Endothelial cell of umbilical vein (primary cell): Measurements from ENCODE around the gene CHST7. TPM values are rescaled to one million over a fixed set of nuclear protein-coding genes. Genes with fewer than 3 reads are reported as not detected.

Experiments
- BruUV-seq: library from RNA; stranded (reverse); fragments of 400-500 nt; replicated peaks from 2 replicates; lab custom pipeline; 2021; lab: Mats Ljungman, UMichigan
- CTCF ChIA-PET: fragments of 300-600, 350-600 bp; sonication (Branson Sonifier 250); formaldehyde crosslinking; loops from one replicate; lab custom pipeline; 2021; ENCODE audit warnings: antibody characterized with exemption, inconsistent platforms; lab: Charles Lee
- POLR2A ChIA-PET: fragments of 300-600, 350-600 bp; sonication (Branson Sonifier 250); formaldehyde crosslinking; loops from one replicate; lab custom pipeline; 2021; ENCODE audit warnings: antibody characterized with exemption, inconsistent platforms; lab: Charles Lee
- DNase-seq: peaks from one replicate; pipeline ENCODE4 v3.0.0-alpha.2; 2011; ENCODE audit warnings: low read depth, low spot score
- FAIRE-seq: peaks from 2 replicates; lab custom pipeline; 2011; peaks lifted over from hg19 to GRCh38; lab: Jason Lieb, UNC
- H2AFZ ChIP-seq: 2 replicates; pipeline ENCODE4 v1.6.0; 2012; ENCODE audit warnings: low read depth, low read length, control low read depth, inconsistent platforms
- H3K27ac ChIP-seq: 2 replicates; pipeline ENCODE4 v1.5.1; 2011; ENCODE audit warnings: low read depth, mild to moderate bottlenecking, control low read depth, low read length, moderate library complexity; ENCODE audit not compliant: insufficient read depth
- H3K27me3 ChIP-seq, 2 experiments: 2 replicates each; pipeline versions ENCODE4 v1.6.0 to v1.6.1; 2011; ENCODE audit warnings: low read length in 2 of 2, mixed read lengths in 1 of 2; ENCODE audit not compliant: control insufficient read depth in 2 of 2, insufficient read depth in 2 of 2
- H3K36me3 ChIP-seq, 2 experiments: 2 replicates in 1 of 2; 3 replicates in 1 of 2; pipeline ENCODE4 v1.5.1; 2011; ENCODE audit warnings: low read length in 2 of 2, mild to moderate bottlenecking in 1 of 2, moderate library complexity in 1 of 2; ENCODE audit not compliant: control insufficient read depth in 2 of 2, insufficient read depth in 2 of 2; ENCODE audit errors: extremely low read depth in 1 of 2
- H3K4me1 ChIP-seq: 3 replicates; pipeline ENCODE4 v1.5.1; 2011; ENCODE audit warnings: mild to moderate bottlenecking, low read length; ENCODE audit not compliant: control insufficient read depth, insufficient read depth; ENCODE audit errors: extremely low read depth
- H3K4me2 ChIP-seq: 2 replicates; pipeline ENCODE4 v1.6.1; 2011; ENCODE audit warnings: low read length, control low read depth, mixed read lengths; ENCODE audit not compliant: insufficient read depth
- H3K4me3 ChIP-seq, 3 experiments: fragments of 200-600 bp in 1 of 3; sonication (generic), shearing (Covaris generic) in 1 of 3; replicated peaks in 1 of 3; 2 replicates each; pipeline ENCODE4 v1.5.1; 2011 to 2016; ENCODE audit warnings: control low read depth in 3 of 3, low read length in 3 of 3, mild to moderate bottlenecking in 2 of 3, inconsistent platforms in 1 of 3, low read depth in 1 of 3, moderate library complexity in 1 of 3; ENCODE audit not compliant: insufficient read depth in 1 of 3
- H3K79me2 ChIP-seq: 2 replicates; pipeline ENCODE4 v1.6.0; 2012; ENCODE audit warnings: low read length, inconsistent platforms; ENCODE audit not compliant: control insufficient read depth, insufficient read depth
- H3K9ac ChIP-seq: replicated peaks from 2 replicates; pipeline ENCODE3; 2011; ENCODE audit warnings: low read length, control low read depth; ENCODE audit not compliant: insufficient read depth; ENCODE audit errors: extremely low read depth
- H3K9me1 ChIP-seq: replicated peaks from 3 replicates; pipeline ENCODE4 v1.6.0; 2011; ENCODE audit warnings: mild to moderate bottlenecking, low read length; ENCODE audit not compliant: control insufficient read depth, insufficient read depth; ENCODE audit errors: extremely low read depth
- H3K9me3 ChIP-seq: replicated peaks from 2 replicates; pipeline ENCODE4 v1.5.1; 2012; ENCODE audit warnings: low read length, inconsistent platforms; ENCODE audit not compliant: control insufficient read depth, insufficient read depth
- H4K20me1 ChIP-seq: replicated peaks from 2 replicates; pipeline ENCODE3; 2011; ENCODE audit warnings: mild to moderate bottlenecking, low read length; ENCODE audit not compliant: control insufficient read depth, insufficient read depth; ENCODE audit errors: extremely low read depth
- CTCF ChIP-seq, 2 donors: IDR thresholded peaks; 1 replicate in 1 of 2; 2 replicates in 1 of 2; pipeline ENCODE4 v1.5.1; 2011; ENCODE audit warnings: low read length in 2 of 2, mild to moderate bottlenecking in 2 of 2, moderate library complexity in 2 of 2, control low read depth in 1 of 2, inconsistent platforms in 1 of 2, low read depth in 1 of 2; ENCODE audit not compliant: insufficient read depth in 1 of 2; ENCODE audit errors: extremely low read depth in 1 of 2
- EZH2 ChIP-seq: IDR thresholded peaks from 2 replicates; pipeline ENCODE4 v1.6.1; 2012; ENCODE audit warnings: borderline replicate concordance, low read depth, mild to moderate bottlenecking, moderate library complexity, low read length, inconsistent platforms; ENCODE audit not compliant: severe bottlenecking
- FOS ChIP-seq: IDR thresholded peaks from 2 replicates; pipeline ENCODE4 v1.6.1; 2011; ENCODE audit warnings: mild to moderate bottlenecking, low read length, moderate library complexity, borderline replicate concordance; ENCODE audit not compliant: insufficient read depth
- GATA2 ChIP-seq: IDR thresholded peaks from 2 replicates; pipeline ENCODE4 v1.7.0; 2011; ENCODE audit warnings: low read depth, mild to moderate bottlenecking, moderate library complexity, mixed read lengths, low read length; ENCODE audit not compliant: insufficient read length, insufficient read depth
- JUN ChIP-seq: IDR thresholded peaks from 2 replicates; pipeline ENCODE4 v1.6.1; 2011; ENCODE audit warnings: borderline replicate concordance, low read depth; ENCODE audit not compliant: insufficient read length, insufficient read depth
- MAX ChIP-seq: IDR thresholded peaks from 2 replicates; pipeline ENCODE4 v1.6.1; 2011; ENCODE audit not compliant: insufficient read depth, insufficient read length
- MYC ChIP-seq: IDR thresholded peaks from one replicate; pipeline ENCODE4 v1.6.1; 2011; ENCODE audit warnings: mild to moderate bottlenecking, low read depth, low read length
- POLR2A ChIP-seq: IDR thresholded peaks from 2 replicates; pipeline ENCODE4 v1.6.1; 2012; ENCODE audit warnings: low read depth, mild to moderate bottlenecking, control low read depth, low read length
- POLR2AphosphoS5 ChIP-seq: IDR thresholded peaks from 2 replicates; pipeline ENCODE4 v1.6.1; 2012; ENCODE audit warnings: low read depth, mild to moderate bottlenecking, control low read depth, low read length, moderate library complexity; ENCODE audit not compliant: insufficient read depth
- dilution Hi-C: fragments of 300-500 bp; cut with MboI; formaldehyde crosslinking; loops from one replicate; pipeline ENCODE4 v1.15.0; 2019; ENCODE audit warnings: low sequenced_read_pairs; ENCODE audit not compliant: extremely low pct_ligation_motif_present
- intact Hi-C: fragments of 100-400 bp; cut with micrococcal nuclease; formaldehyde crosslinking; loops from one replicate; pipeline ENCODE4 v1.10.0; 2022
- polyA plus RNA-seq, 4 experiments: library from polyadenylated mRNA; depleted of rRNA in 3 of 4; stranded (reverse) in 3 of 4; unstranded in 1 of 4; fragments of >200 nt; gene quantifications; 2 replicates each; pipeline versions ENCODE4 v1.2.1 to v1.2.3, GENCODE V29; 2011 to 2012; ENCODE audit warnings: missing spikeins in 1 of 4
- total RNA-seq: library from RNA; stranded (reverse); gene quantifications from 2 replicates; pipeline ENCODE4 v1.2.3, GENCODE V29; 2021

The CHST7 gene
- total and polyA plus RNA-seq, 2 donors (not counting 3 experiments of a cell fraction or from before 2014, with no cell fraction given): 4.5 to 11.2 TPM

GRCh38 chrX:46624090-46624786 is 50.7 kb downstream of the CHST7 start:
- Histone ChIP-seq H3K9me1 (no peaks in the 10 kb centered on the region), H3K4me1 (peaks cover 31% of the 10 kb centered on the region), H3K9ac (no peak overlapping the region), H3K36me3 (no peaks in the 10 kb centered on the region), H3K4me3 (no peak overlapping the region), H4K20me1 (no peaks in the 10 kb centered on the region), H3K27me3 (no peaks in the 10 kb centered on the region), H3K4me2 (no peak overlapping the region), H3K9me3 (no peaks in the 10 kb centered on the region), H3K79me2 (no peaks in the 10 kb centered on the region), H3K27ac (no peak overlapping the region), H2AFZ (no peak overlapping the region)
- CTCF ChIA-PET: no interaction called here
- DNase-seq: no peak
- no peak for FAIRE-seq
- intact Hi-C loops: no loop called here
- dilution Hi-C loops: no loop called here
- POLR2A ChIA-PET: no interaction called here
- TF ChIP-seq POLR2AphosphoS5: no peak
- no peak for TF ChIP-seq CTCF (IDR thresholded peaks at IDR 0.05; ENCODE audit: extremely low read depth in 1 of 2, insufficient read depth in 1 of 2, low read depth in 1 of 2, low read length in 2 of 2)
- no peak for TF ChIP-seq POLR2A
- no peak for TF ChIP-seq JUN
- BruUV-seq: no TSS peak

- Histone ChIP-seq H3K79me2 (no peaks in the 10 kb centered on the region), H3K4me3 (no peak overlapping the region), H3K9me1 (no peaks in the 10 kb centered on the region), H3K4me1 (peaks cover 32% of the 10 kb centered on the region), H4K20me1 (no peaks in the 10 kb centered on the region), H3K27me3 (no peaks in the 10 kb centered on the region), H3K9ac (no peak overlapping the region), H3K36me3 (no peaks in the 10 kb centered on the region), H2AFZ (peak overlapping the region; percentile 64), H3K4me2 (no peak overlapping the region), H3K27ac (peak overlapping the region; percentile 67), H3K9me3 (no peaks in the 10 kb centered on the region)
- FAIRE-seq (peak; percentile 98), DNase-seq (peak; percentile 90)
- no TSS peak for BruUV-seq
- dilution Hi-C loops (no loop called here), intact Hi-C loops (loop anchor here (1.0 kb wide), 2 partner anchors 39 to 51 kb away; no protein-coding TSS in a partner anchor)
- no peak for TF ChIP-seq POLR2A
- TF ChIP-seq MAX: no peak
- peak; percentile 42 for TF ChIP-seq JUN
- TF ChIP-seq EZH2: no peak
- TF ChIP-seq MYC: no peak
- TF ChIP-seq GATA2: no peak
- TF ChIP-seq FOS: peak; percentile 44
- no peak for TF ChIP-seq CTCF (IDR thresholded peaks at IDR 0.05; ENCODE audit: extremely low read depth in 1 of 2, insufficient read depth in 1 of 2, low read depth in 1 of 2, low read length in 2 of 2)
- peak; percentile 20 for TF ChIP-seq POLR2AphosphoS5
- ChIA-PET POLR2A (no interaction called here), CTCF (interaction anchor here (2.6 kb wide), 1 partner anchor 28 kb away, joined by 7 read pairs; no protein-coding TSS in a partner anchor)
Observed at GRCh38 chrX:46626566-46626965, 53.0 kb downstream of the CHST7 start.
